Hepatocyte (in vitro differentiated cells): ENCODE measurements around the gene DPEP1. TPM values are rescaled to one million over a fixed set of nuclear protein-coding genes. Genes with fewer than 3 reads are reported as not detected.

Experiments used
- DNase-seq: peaks from one replicate; pipeline ENCODE4 v3.0.0-alpha.2; 2016; ENCODE audit warnings: low spot score
- H2AFZ ChIP-seq: fragments of 200-600 bp; sonication (generic); 2 replicates; pipeline ENCODE4 v1.6.0; 2016; ENCODE audit warnings: antibody characterized with exemption, mild to moderate bottlenecking
- H3K27ac ChIP-seq: fragments of 200-600 bp; sonication (generic); 2 replicates; pipeline ENCODE4 v1.5.1; 2016; ENCODE audit warnings: mild to moderate bottlenecking
- H3K27me3 ChIP-seq: fragments of 200-600 bp; sonication (generic); 2 replicates; pipeline ENCODE4 v1.6.1; 2016
- H3K36me3 ChIP-seq: fragments of 200-600 bp; sonication (generic); replicated peaks from 2 replicates; pipeline ENCODE4 v1.5.1; 2016; ENCODE audit warnings: low read depth; ENCODE audit not compliant: insufficient read depth
- H3K4me1 ChIP-seq: fragments of 200-600 bp; sonication (generic); 2 replicates; pipeline ENCODE4 v1.5.1; 2016; ENCODE audit warnings: mild to moderate bottlenecking, moderate library complexity; ENCODE audit not compliant: insufficient read depth
- H3K4me2 ChIP-seq: fragments of 200-600 bp; sonication (generic); 2 replicates; pipeline ENCODE4 v1.6.0; 2016
- H3K4me3 ChIP-seq: fragments of 200-600 bp; sonication (generic); 2 replicates; pipeline ENCODE4 v1.5.1; 2016; ENCODE audit warnings: mild to moderate bottlenecking
- H3K79me2 ChIP-seq: fragments of 200-600 bp; sonication (generic); 2 replicates; pipeline ENCODE4 v1.6.0; 2017; ENCODE audit warnings: mild to moderate bottlenecking
- H3K9me2 ChIP-seq: fragments of 200-600 bp; sonication (generic); replicated peaks from 2 replicates; pipeline ENCODE4 v1.6.0; 2017; ENCODE audit warnings: mild to moderate bottlenecking; ENCODE audit not compliant: insufficient read depth
- H3K9me3 ChIP-seq: fragments of 200-600 bp; sonication (generic); 2 replicates; pipeline ENCODE4 v1.5.1; 2016; ENCODE audit warnings: low read depth, mild to moderate bottlenecking
- H4K20me1 ChIP-seq: fragments of 200-600 bp; sonication (generic); 2 replicates; pipeline ENCODE4 v1.6.0; 2016; ENCODE audit warnings: mild to moderate bottlenecking; ENCODE audit not compliant: insufficient read depth, poor library complexity, severe bottlenecking
- EZH2 ChIP-seq: fragments of 200-600 bp; sonication (generic); IDR thresholded peaks from 2 replicates; pipeline ENCODE4 v1.6.1; 2016; ENCODE audit warnings: antibody characterized with exemption, mild to moderate bottlenecking, borderline replicate concordance
- EZH2phosphoT487 ChIP-seq: fragments of 200-600 bp; sonication (generic); IDR thresholded peaks from one replicate; pipeline ENCODE4 v1.6.1; 2018; ENCODE audit warnings: antibody characterized with exemption, mild to moderate bottlenecking, low read depth, moderate library complexity; ENCODE audit not compliant: unreplicated experiment, severe bottlenecking
- WGBS: methylation state at CpG from one replicate; pipeline ENCODE4 v1.1.6; 2016; ENCODE audit warnings: low lambda C conversion rate; ENCODE audit errors: missing lambda C conversion rate; 5-methylcytosine and 5-hydroxymethylcytosine counted together
- polyA plus RNA-seq: library from polyadenylated mRNA; unstranded; fragments of >200 nt; fragmentation: Nextera tagmentation; extraction: Ambion mirVana; gene quantifications from 2 replicates; pipeline ENCODE4 v1.2.1, GENCODE V29; 2016
- total RNA-seq: library from RNA; depleted of rRNA; stranded (reverse); fragments of >200 nt; gene quantifications from 2 replicates; pipeline ENCODE4 v1.2.3, GENCODE V29; 2014
- TF ChIP-seq, protein P1 (sequence below): fragments of 200-600 bp; sonication (generic); IDR thresholded peaks from 2 replicates; pipeline ENCODE4 v1.5.1; 2016; ENCODE audit warnings: antibody characterized with exemption, mild to moderate bottlenecking; ENCODE audit not compliant: poor library complexity

Gene DPEP1
- total and polyA plus RNA-seq, 2 experiments from 2014 or later: 48.3 to 106 TPM

DNA sequence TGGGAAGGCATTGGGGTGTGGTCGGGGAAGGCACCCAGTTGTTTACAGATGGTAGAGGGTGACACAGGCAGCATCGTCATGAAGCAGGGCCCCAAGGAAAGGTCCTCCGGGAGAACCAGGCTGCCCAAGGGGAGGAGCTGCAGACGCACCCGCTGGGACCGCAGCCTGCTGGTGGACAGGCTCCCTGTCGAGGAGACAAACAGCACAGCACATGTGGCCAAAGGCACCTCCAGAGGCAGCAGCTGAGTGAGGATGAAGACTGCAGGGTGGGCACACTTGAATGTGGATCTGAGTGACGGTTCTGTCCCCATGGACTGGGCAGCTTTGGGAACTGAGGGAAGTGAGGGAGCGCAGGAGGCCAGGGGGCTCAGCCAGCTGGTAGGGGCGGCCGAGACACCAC lies 31.7 kb downstream of the DPEP1 start:
- H3K36me3 ChIP-seq: no peaks in the 10 kb centered on the region
- 93% methylated on average over 11 of the region's 11 CpGs for WGBS
- DNase-seq: no peak
- peaks cover 7% of the 10 kb centered on the region for H3K4me1 ChIP-seq
- no peaks in the 10 kb centered on the region for H3K79me2 ChIP-seq
- H3K4me2 ChIP-seq: no peak overlapping the region
- H3K9me2 ChIP-seq: no peaks in the 10 kb centered on the region
- no peak for TF ChIP-seq EZH2phosphoT487
- TF ChIP-seq EZH2: no peak
- TF ChIP-seq, protein P1, sequence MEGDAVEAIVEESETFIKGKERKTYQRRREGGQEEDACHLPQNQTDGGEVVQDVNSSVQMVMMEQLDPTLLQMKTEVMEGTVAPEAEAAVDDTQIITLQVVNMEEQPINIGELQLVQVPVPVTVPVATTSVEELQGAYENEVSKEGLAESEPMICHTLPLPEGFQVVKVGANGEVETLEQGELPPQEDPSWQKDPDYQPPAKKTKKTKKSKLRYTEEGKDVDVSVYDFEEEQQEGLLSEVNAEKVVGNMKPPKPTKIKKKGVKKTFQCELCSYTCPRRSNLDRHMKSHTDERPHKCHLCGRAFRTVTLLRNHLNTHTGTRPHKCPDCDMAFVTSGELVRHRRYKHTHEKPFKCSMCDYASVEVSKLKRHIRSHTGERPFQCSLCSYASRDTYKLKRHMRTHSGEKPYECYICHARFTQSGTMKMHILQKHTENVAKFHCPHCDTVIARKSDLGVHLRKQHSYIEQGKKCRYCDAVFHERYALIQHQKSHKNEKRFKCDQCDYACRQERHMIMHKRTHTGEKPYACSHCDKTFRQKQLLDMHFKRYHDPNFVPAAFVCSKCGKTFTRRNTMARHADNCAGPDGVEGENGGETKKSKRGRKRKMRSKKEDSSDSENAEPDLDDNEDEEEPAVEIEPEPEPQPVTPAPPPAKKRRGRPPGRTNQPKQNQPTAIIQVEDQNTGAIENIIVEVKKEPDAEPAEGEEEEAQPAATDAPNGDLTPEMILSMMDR: no peak
- H4K20me1 ChIP-seq: no peaks in the 10 kb centered on the region
- H3K4me3 ChIP-seq: no peak overlapping the region
- H2AFZ ChIP-seq: no peak overlapping the region
- no peaks in the 10 kb centered on the region for H3K9me3 ChIP-seq
- H3K27ac ChIP-seq: no peak overlapping the region
- H3K27me3 ChIP-seq: no peaks in the 10 kb centered on the region

DNA sequence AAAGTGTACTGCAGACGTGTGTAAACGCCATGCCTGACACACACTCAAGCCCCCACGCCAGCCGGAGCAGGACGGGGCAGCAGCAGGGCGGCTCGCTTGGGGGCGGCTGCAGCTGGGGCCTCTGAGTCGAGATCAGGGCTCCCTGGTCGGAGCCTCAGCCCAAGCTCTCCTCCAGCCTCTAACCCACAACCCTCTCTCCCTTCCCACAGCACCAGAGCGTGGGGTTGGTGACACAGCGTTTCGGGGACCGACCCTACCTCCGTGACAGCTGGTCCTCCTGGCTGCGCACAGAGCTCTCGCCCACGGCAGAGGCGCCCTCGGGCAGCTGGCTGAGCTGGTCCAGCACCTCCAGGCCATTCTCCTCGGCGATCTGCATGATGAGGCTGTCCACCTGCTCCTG lies 32.8 kb downstream of the DPEP1 start:
- H3K9me3 ChIP-seq: no peaks in the 10 kb centered on the region
- no peak overlapping the region for H3K27ac ChIP-seq
- H3K4me3 ChIP-seq: no peak overlapping the region
- TF ChIP-seq EZH2phosphoT487 (no peak), EZH2 (no peak)
- TF ChIP-seq, protein P1: no peak
- H3K27me3 ChIP-seq: no peaks in the 10 kb centered on the region
- H3K79me2 ChIP-seq: no peaks in the 10 kb centered on the region
- DNase-seq: no peak
- H4K20me1 ChIP-seq: no peaks in the 10 kb centered on the region
- no peaks in the 10 kb centered on the region for H3K9me2 ChIP-seq
- no peak overlapping the region for H2AFZ ChIP-seq
- no peak overlapping the region for H3K4me2 ChIP-seq
- 98% methylated on average over 17 of the region's 22 CpGs for WGBS
- no peaks in the 10 kb centered on the region for H3K4me1 ChIP-seq
- H3K36me3 ChIP-seq: no peaks in the 10 kb centered on the region

DNA sequence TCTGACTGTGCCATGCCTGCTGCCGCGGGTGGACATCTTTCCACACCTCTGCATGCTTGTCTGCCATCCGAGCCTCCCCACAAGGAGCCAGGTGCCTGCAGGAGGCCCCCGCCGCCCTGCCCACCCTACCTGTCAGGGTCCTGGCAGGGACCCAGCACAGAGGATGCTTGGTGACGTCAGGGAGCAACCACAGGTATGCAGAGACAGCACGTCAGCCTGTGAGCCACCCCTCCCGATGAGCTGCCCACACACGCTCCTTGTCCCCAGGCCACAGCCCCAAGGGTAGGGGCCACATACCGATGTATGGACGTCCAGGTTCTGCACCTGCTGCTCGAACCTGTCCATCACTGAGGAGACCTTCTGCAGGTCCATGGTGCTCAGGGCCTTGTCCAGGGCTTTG lies 33.5 kb downstream of the DPEP1 start:
- no peaks in the 10 kb centered on the region for H3K9me2 ChIP-seq
- no peaks in the 10 kb centered on the region for H3K4me1 ChIP-seq
- no peak overlapping the region for H3K4me2 ChIP-seq
- H4K20me1 ChIP-seq: peaks cover 6% of the 10 kb centered on the region
- no peaks in the 10 kb centered on the region for H3K27me3 ChIP-seq
- WGBS: 97% methylated on average over 10 of the region's 12 CpGs
- TF ChIP-seq, protein P1: no peak
- no peak for TF ChIP-seq EZH2phosphoT487
- no peak for TF ChIP-seq EZH2
- H2AFZ ChIP-seq: no peak overlapping the region
- peaks cover 5% of the 10 kb centered on the region for H3K79me2 ChIP-seq
- H3K9me3 ChIP-seq: no peaks in the 10 kb centered on the region
- no peak for DNase-seq
- no peak overlapping the region for H3K4me3 ChIP-seq
- no peak overlapping the region for H3K27ac ChIP-seq
- no peaks in the 10 kb centered on the region for H3K36me3 ChIP-seq

DNA sequence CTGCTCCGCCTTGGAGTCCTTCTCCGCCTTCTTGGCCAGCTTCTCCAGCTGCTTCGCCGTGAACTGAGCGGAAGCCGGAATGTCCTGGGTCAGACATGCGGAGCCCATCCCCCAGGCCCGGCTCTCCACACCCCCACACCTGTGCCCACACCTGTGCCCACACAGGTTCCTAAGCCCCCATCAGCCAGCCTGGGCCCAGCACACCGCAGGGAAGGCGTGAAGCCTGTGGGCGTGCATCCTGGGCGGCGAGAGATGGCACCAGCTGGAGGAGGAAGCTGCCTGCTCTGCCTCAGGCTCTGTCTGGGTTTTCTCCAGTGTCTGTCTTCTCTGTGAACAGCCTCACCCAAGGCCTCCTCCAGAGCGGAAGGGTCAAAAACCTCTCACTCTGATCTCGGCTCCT lies 38.1 kb downstream of the DPEP1 start:
- Histone ChIP-seq H3K4me1 (peaks cover 5% of the 10 kb centered on the region), H3K9me2 (no peaks in the 10 kb centered on the region), H3K4me3 (no peak overlapping the region), H3K27me3 (no peaks in the 10 kb centered on the region), H3K9me3 (no peaks in the 10 kb centered on the region), H3K27ac (no peak overlapping the region), H4K20me1 (peaks cover 6% of the 10 kb centered on the region), H3K4me2 (no peak overlapping the region), H2AFZ (no peak overlapping the region), H3K79me2 (peaks cover 39% of the 10 kb centered on the region), H3K36me3 (no peaks in the 10 kb centered on the region)
- TF ChIP-seq EZH2: no peak
- TF ChIP-seq, protein P1: no peak
- TF ChIP-seq EZH2phosphoT487: no peak
- no peak for DNase-seq
- WGBS: 90% methylated on average over 15 of the region's 15 CpGs
